Stimulated activated CD8-positive, alpha-beta memory T cell treated with anti-CD3 and anti-CD28 coated beads, Interleukin-7, amount 100 ng/mL, for 24 hours (primary cell): ENCODE measurements around the gene RMRP.

Source experiments
- DNase-seq: peaks from one replicate; pipeline ENCODE4 v3.0.0-alpha.2; 2020; ENCODE audit warnings: low read depth

The RMRP gene

GRCh38 chr9:35609820-35610163 lies 48.0 kb downstream of the RMRP start:
- no peak for DNase-seq

- no peak for DNase-seq
These were observed 48.6 kb downstream of the RMRP start for GRCh38 chr9:35609001-35609819.

GRCh38 chr9:35608221-35608620 lies 49.6 kb downstream of the RMRP start:
- no peak for DNase-seq
